ENCODE measurements around the gene HMGXB3.
A peak's percentile ranks its signal among the peaks of the same experiment; 100 is the strongest.

HMGXB3 gene

DNA sequence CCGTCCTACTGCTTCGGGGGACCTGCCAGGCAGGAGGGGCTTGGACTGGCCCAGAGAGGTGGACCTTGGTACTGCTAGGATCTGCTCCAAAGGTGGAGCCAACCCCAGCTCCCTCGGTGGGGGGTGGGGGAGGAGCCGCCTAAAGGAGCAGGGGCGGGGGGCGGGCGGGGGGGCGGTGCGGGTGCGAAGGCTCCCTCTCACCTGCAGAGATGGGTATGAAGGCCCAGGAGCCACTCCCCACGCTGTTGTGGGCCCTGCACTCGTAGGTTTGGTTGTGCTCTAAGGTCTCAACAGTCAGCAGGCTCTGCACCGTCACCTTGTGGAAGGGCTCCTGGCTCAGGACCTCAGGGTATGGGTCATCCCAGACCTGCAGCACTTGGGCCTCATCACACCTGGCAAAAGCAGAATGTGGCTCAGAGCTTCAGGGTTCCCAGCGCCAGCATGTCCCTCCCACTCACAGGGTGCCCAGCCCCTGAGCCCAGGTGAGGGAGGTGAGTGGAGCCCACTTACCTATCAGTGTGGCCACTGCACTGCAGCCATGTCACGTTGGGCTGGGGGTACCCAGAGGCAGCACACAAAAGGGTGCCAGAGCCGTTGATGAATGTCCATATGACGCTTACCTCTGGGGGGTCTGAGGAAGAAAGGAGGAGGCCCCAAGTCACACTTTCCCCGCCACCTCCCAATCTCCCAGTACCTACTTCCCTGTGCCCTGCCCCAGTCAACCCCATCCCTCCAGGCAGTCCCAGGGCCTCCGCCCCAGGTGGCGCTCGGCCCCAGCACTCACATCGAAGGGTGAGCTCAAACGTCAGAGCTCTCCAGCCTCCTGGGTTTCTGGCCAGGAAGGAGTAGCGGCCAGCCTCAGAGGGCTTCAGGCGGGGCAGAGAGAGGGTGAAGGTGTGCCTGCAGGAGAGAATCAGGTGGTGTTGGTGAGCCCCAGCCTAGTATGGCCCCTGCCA lies 69.4 kb downstream of the HMGXB3 start:
- Mint-ChIP-seq H3K9me3 (no peaks in the 10 kb centered on the region), H3K27ac (ENCODE audit: low read depth) (no peak overlapping the region), H3K27me3 (peaks cover 24% of the 10 kb centered on the region), H3K4me1 (peaks cover 14% of the 10 kb centered on the region), H3K4me3 (no peak overlapping the region), H3K36me3 (ENCODE audit: insufficient read depth) (no peaks in the 10 kb centered on the region)
- ATAC-seq (replicated peaks; ENCODE audit: extremely low read depth, poor library complexity, severe bottlenecking), result no peak
- DNase-seq (ENCODE audit: low spot score in 2 of 2), result no peak

DNA sequence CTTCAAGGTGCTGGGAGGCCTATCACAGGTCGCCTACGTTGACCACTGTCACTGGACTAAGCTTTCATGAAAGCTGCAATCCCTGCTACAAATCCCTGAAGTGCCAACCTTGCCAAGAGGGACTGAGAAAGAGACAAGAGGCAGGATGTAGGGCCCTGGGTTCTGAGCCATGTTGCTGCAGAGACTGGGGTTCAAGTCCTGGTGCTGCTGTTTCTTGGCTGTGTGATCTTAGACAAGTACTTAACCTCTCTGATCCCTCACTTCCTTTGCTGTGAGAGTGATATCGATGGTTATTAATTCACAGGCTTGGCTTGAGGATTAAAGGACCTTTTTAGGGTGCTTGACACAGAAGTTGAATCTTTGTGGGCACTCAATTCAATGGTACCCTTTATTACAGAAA lies 70.3 kb downstream of the HMGXB3 start:
- H3K4me1 Mint-ChIP-seq, result peaks cover 14% of the 10 kb centered on the region
- no peaks in the 10 kb centered on the region for H3K36me3 Mint-ChIP-seq (ENCODE audit: insufficient read depth)
- no peak overlapping the region for H3K27ac Mint-ChIP-seq (ENCODE audit: low read depth)
- H3K9me3 Mint-ChIP-seq, result no peaks in the 10 kb centered on the region
- DNase-seq (ENCODE audit: low spot score in 2 of 2) (no peak), ATAC-seq (replicated peaks; ENCODE audit: extremely low read depth, poor library complexity, severe bottlenecking) (no peak)
- H3K27me3 Mint-ChIP-seq, result peaks cover 15% of the 10 kb centered on the region
- H3K4me3 Mint-ChIP-seq, result no peak overlapping the region

DNA sequence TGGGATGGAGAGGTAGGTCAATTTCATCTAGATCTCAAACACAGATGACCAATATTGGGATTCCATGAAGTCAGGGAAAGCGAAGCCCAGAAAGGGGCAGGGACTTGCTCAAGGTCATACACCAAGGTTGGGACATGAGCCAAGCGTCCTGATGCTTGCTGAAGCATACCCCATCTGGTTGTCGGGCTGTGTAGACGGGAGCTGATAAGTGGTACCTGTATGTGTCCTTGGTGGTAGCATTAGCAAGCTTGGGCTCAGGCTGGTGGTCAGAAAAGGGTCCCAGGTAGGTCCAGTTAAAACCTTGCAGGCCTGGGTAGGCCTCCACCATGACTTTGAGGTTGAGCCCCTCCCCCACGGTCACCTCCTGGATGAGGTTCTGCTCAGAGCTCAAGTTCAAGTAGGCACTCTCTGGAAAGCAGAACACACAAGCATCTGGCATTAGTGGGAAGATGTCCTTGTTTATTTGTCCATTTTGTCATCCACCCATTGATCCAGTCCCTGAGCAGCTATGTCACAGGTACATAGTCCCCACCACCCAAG lies 72.6 kb downstream of the HMGXB3 start:
- H3K27ac Mint-ChIP-seq (ENCODE audit: low read depth), result no peak overlapping the region
- H3K4me1 Mint-ChIP-seq, result no peaks in the 10 kb centered on the region
- H3K9me3 Mint-ChIP-seq, result no peaks in the 10 kb centered on the region
- DNase-seq (ENCODE audit: low spot score in 2 of 2) (no peak), ATAC-seq (replicated peaks; ENCODE audit: extremely low read depth, poor library complexity, severe bottlenecking) (no peak)
- no peaks in the 10 kb centered on the region for H3K36me3 Mint-ChIP-seq (ENCODE audit: insufficient read depth)
- H3K4me3 Mint-ChIP-seq, result no peak overlapping the region
- peaks cover under 1% of the 10 kb centered on the region for H3K27me3 Mint-ChIP-seq

DNA sequence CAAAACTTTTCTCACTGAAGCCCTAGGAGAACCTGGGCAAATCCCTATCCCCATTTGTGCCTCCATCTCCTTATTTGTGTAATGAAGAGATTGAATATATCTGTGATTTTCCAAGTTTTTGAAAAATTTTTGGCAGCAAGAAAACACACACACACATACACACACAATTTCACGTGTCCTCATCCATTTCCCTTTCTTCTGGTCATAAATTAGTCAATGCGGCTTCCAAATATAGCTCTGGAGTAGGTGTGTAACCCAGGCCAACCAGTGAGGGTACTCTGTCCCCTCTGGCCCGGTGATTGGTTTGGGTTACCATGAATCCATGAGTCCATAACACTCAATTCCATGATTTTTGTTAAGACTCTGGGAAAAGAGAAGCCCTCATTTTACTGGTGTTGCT lies 73.1 kb downstream of the HMGXB3 start:
- DNase-seq (ENCODE audit: low spot score in 2 of 2) (peak in 1 of 2 donors; percentile 1), ATAC-seq (replicated peaks; ENCODE audit: extremely low read depth, poor library complexity, severe bottlenecking) (no peak)
- Mint-ChIP-seq H3K4me3 (no peak overlapping the region), H3K27ac (ENCODE audit: low read depth) (no peak overlapping the region), H3K4me1 (no peaks in the 10 kb centered on the region), H3K27me3 (peaks cover 6% of the 10 kb centered on the region), H3K9me3 (no peaks in the 10 kb centered on the region), H3K36me3 (ENCODE audit: insufficient read depth) (peaks cover 1% of the 10 kb centered on the region)

DNA sequence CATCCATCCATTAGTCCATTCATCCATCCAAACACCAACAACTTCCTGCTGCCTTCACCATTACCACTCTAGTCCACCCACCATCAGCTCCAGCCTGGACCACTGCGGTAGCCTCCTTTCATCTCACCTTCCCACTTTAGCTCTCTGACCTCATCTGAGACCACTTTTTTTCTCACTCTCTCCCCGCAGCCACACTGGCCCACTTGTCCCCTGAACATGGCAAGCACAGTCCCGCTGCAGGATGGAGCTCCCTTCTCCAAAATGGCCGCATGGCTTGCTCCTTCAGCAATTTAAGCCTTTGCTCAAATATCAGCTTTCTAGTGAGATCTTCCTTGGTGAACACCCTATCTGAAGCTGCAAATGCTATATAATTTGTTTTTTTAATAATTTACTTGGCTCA lies 74.7 kb downstream of the HMGXB3 start:
- Mint-ChIP-seq H3K27me3 (peaks cover 20% of the 10 kb centered on the region), H3K4me1 (no peaks in the 10 kb centered on the region), H3K4me3 (no peak overlapping the region), H3K9me3 (no peaks in the 10 kb centered on the region), H3K36me3 (ENCODE audit: insufficient read depth) (peaks cover 1% of the 10 kb centered on the region), H3K27ac (ENCODE audit: low read depth) (no peak overlapping the region)
- DNase-seq (ENCODE audit: low spot score in 2 of 2) (no peak), ATAC-seq (replicated peaks; ENCODE audit: extremely low read depth, poor library complexity, severe bottlenecking) (no peak)

DNA sequence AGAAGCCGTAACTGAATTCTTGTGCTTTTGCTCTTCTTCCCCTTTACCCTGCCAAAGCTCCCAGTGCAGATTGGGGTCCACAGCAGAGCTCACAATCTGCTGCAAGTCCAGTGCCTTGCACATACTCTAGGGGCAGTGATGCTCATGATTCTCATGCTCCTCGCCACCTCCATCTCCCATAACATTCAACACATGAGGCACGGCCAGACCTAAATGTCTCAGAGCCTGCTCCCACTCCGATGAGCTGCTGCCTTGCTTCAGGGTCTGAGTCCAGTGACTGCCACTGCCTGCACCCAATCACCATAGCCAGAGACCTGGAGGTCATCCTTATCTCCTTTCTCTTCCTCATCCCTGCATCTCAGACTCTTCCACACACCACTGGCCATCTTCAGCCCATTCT lies 75.3 kb downstream of the HMGXB3 start:
- Mint-ChIP-seq H3K4me3 (no peak overlapping the region), H3K27ac (ENCODE audit: low read depth) (no peak overlapping the region), H3K4me1 (no peaks in the 10 kb centered on the region), H3K9me3 (no peaks in the 10 kb centered on the region), H3K36me3 (ENCODE audit: insufficient read depth) (peaks cover 1% of the 10 kb centered on the region), H3K27me3 (peaks cover 20% of the 10 kb centered on the region)
- no peak for ATAC-seq (replicated peaks; ENCODE audit: extremely low read depth, poor library complexity, severe bottlenecking)
- DNase-seq (ENCODE audit: low spot score in 2 of 2), result peak in 1 of 2 donors; percentile 11

DNA sequence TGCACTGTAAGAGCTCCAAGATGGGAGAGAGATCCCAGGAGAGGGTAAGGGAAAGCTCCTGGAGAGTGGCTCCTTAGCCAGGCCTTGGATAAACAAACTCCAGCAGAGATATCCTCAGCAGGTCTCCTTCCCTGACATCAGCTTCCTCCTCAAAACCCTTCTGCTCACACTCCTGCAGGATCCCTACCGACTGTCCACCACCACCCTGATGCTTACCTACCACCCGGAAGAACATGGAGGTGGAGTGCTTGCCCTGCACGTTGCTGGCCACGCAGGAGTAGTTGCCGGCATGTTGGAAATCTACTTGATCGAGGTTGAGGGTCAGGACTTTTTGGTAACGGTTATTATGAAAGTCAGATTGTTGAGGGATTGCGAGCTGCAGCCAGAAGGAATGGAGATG lies 76.5 kb downstream of the HMGXB3 start:
- Mint-ChIP-seq H3K9me3 (no peaks in the 10 kb centered on the region), H3K4me1 (no peaks in the 10 kb centered on the region), H3K27ac (ENCODE audit: low read depth) (no peak overlapping the region), H3K36me3 (ENCODE audit: insufficient read depth) (peaks cover 1% of the 10 kb centered on the region), H3K27me3 (peaks cover 23% of the 10 kb centered on the region), H3K4me3 (no peak overlapping the region)
- DNase-seq (ENCODE audit: low spot score in 2 of 2), result peak in 1 of 2 donors; percentile 2
- no peak for ATAC-seq (replicated peaks; ENCODE audit: extremely low read depth, poor library complexity, severe bottlenecking)

DNA sequence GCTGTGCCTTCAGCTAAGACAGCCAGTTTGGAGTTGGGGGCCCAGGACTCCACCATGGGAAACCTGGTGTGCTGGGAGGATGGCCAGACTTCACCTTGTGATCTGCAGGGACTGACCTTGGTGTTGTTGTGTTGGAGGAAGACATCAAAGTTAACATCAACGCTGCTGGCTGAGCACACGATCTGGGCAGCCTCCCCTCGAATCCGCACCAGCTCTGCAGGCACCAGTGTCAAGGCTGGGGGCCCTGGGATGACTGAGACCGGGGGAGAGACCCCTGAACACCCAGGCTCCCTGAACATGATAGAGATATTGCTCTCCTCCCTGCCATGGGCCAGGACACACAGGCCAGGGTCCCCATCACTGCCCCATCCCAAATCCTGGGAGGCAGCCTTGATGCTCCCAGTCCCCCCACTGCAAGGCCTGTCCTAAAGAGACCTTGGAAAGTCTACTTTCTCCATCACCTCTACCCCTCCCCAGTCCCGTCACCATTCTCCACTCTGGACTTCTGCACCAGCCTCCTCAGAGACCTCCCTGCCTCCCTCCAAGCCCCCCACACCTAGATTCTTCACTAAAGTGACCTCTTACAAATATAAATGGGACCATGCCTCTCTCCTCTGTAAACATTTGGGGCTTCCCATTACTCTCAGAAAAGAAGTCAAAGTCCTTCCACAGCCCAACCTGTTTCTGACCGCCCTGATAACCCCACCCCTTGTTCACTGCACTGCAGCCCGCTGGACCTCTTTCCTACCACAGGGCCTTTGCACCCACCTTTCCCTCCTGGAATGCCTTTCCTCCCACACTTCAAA lies 77.7 kb downstream of the HMGXB3 start:
- no peak for ATAC-seq (replicated peaks; ENCODE audit: extremely low read depth, poor library complexity, severe bottlenecking)
- H3K36me3 Mint-ChIP-seq (ENCODE audit: insufficient read depth), result peaks cover 1% of the 10 kb centered on the region
- H3K27ac Mint-ChIP-seq (ENCODE audit: low read depth), result no peak overlapping the region
- peak in 1 of 2 donors; percentile 9 for DNase-seq (ENCODE audit: low spot score in 2 of 2)
- no peaks in the 10 kb centered on the region for H3K9me3 Mint-ChIP-seq
- H3K27me3 Mint-ChIP-seq, result peaks cover 35% of the 10 kb centered on the region
- H3K4me3 Mint-ChIP-seq, result no peak overlapping the region
- no peaks in the 10 kb centered on the region for H3K4me1 Mint-ChIP-seq

DNA sequence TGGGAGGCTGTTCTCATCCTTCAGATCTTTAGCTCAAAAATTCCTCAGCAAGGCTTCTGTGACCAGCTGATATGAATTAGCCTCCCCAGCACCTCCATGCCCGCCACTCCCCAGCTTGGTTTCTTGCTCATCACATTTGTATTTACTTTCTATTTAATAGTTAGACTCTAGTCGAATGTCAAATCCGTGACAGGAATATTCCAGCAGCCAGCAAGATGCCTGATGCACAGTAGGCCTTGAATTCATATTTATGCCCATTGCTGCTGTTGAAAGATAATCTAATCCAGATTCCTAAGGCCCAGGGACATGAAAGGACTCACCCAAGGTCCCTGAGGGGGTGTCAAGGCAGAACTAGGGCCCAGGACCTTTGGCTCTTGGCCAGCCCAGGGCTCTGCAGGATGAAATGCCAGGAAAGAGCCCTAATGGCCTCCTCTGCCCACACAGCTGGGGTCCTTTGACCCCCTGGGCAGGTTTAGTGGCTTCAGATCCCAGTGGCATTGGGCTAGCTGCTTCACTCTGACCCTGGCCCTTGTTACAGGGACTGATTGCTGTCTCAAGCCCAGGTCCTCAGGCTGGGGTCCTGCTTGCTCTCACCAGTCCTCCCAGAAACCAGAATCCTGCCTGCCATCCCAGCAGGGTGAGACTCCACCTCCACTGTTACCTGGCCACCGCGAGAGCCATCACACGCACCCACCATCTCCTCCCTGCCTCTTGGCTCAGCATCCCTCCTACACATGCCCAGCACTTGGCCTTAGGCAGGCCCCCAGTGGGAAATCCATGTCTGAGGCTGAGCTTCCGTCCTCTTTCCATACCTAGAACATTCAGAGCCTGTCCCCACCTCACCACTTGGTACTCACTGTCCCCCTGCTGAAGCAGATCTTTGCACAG lies 78.5 kb downstream of the HMGXB3 start:
- peaks cover 43% of the 10 kb centered on the region for H3K27me3 Mint-ChIP-seq
- peak in 1 of 2 donors; percentile 4 for DNase-seq (ENCODE audit: low spot score in 2 of 2)
- no peaks in the 10 kb centered on the region for H3K9me3 Mint-ChIP-seq
- H3K36me3 Mint-ChIP-seq (ENCODE audit: insufficient read depth), result peaks cover 1% of the 10 kb centered on the region
- no peak for ATAC-seq (replicated peaks; ENCODE audit: extremely low read depth, poor library complexity, severe bottlenecking)
- H3K4me3 Mint-ChIP-seq, result no peak overlapping the region
- no peak overlapping the region for H3K27ac Mint-ChIP-seq (ENCODE audit: low read depth)
- H3K4me1 Mint-ChIP-seq, result no peaks in the 10 kb centered on the region

DNA sequence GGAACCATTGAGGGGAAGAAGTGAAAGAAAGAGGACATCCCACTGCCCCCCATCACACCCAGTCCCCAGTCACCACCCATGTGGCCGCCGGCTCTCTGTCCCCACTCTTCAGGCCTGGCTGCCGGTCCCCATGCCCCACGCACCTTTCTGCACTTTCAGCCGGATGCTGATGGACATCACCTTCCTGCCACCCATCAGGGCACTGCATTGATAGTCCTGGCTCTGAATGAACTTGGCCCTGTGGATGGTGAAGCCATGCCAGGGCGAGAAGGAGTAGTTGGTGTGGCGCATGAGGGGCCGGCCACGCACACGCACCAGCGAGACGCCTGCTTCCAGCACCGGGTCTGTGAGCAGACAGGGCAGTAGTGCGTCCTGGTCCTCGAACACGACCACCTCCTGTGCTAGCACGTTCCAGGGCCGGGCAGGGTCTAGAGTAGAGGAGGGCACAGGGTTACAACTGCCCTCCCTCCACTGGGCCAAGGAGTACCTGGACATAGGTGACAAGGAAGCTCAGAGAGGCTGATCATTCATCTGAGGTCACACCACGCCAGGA lies 79.4 kb downstream of the HMGXB3 start:
- no peaks in the 10 kb centered on the region for H3K9me3 Mint-ChIP-seq
- no peak overlapping the region for H3K27ac Mint-ChIP-seq (ENCODE audit: low read depth)
- no peak for ATAC-seq (replicated peaks; ENCODE audit: extremely low read depth, poor library complexity, severe bottlenecking)

DNA sequence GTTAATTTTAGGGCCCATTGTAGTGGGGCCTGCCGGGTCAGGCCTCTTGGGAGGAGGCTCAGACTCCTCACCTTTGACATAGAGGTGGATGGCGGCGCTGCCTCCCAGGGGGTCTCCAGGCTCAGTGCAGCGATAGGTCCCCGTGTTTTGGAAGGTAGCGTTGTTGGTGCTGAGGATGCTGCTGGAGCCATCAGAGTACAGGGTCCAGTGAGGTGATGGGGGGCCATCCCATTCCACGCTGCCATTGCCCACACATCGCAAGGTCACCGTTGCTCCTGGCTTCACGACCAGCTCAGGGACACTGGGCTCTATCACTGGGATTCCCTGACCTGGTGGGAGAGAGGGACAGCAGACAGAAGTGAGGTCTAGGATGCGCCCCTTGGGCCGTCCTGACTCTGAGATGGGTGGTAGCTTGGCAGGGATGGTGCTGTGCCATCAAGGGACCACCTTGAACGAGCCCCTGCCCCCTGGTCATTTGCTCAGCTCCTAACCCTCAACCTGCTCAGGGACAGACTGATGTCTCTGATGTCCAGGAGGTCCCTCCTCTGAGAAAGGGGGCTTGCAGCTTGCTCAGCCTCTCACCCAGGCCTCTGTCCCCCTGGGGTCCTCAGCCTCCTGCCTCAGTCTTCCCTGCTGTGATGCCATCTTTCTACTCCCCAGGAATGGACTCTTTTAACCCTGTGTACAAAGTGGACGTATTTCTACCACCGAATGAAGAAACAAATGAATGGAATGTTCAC lies 80.3 kb downstream of the HMGXB3 start:
- no peak overlapping the region for H3K4me3 Mint-ChIP-seq
- H3K9me3 Mint-ChIP-seq, result no peaks in the 10 kb centered on the region
- H3K4me1 Mint-ChIP-seq, result no peaks in the 10 kb centered on the region
- no peak overlapping the region for H3K27ac Mint-ChIP-seq (ENCODE audit: low read depth)
- ATAC-seq (replicated peaks; ENCODE audit: extremely low read depth, poor library complexity, severe bottlenecking), result no peak
- peaks cover 1% of the 10 kb centered on the region for H3K36me3 Mint-ChIP-seq (ENCODE audit: insufficient read depth)
- H3K27me3 Mint-ChIP-seq, result peaks cover 55% of the 10 kb centered on the region
- no peak for DNase-seq (ENCODE audit: low spot score in 2 of 2)

More for the DNA sequence above, 79.4 kb downstream of the HMGXB3 start:
- H3K27me3 Mint-ChIP-seq, result peaks cover 46% of the 10 kb centered on the region
- peaks cover 1% of the 10 kb centered on the region for H3K36me3 Mint-ChIP-seq (ENCODE audit: insufficient read depth)
- DNase-seq (ENCODE audit: low spot score in 2 of 2), result peak in 1 of 2 donors; percentile 2
- no peak overlapping the region for H3K4me3 Mint-ChIP-seq
- H3K4me1 Mint-ChIP-seq, result no peaks in the 10 kb centered on the region
